Measurements from ENCODE around the gene SEC23IP.

GRCh38 chr10:119991816-119992215, 99.3 kb downstream of the SEC23IP start:
- no peak for TF ChIP-seq EZH2 (IDR thresholded peaks at IDR 0.05; ENCODE audit: borderline replicate concordance, low read depth, low read length, severe bottlenecking)
- no peak for TF ChIP-seq CTCF (IDR thresholded peaks at IDR 0.05; ENCODE audit: extremely low read depth in 1 of 2, insufficient read depth in 1 of 2, low read depth in 1 of 2, low read length in 2 of 2)

Measured in endothelial cell of umbilical vein (primary cell).